Loucy (cell line): ENCODE results near the gene MMP20.

Source experiments
- EZH2phosphoT487 ChIP-seq: fragments of 200-600 bp; IDR thresholded peaks from 2 replicates; pipeline ENCODE4 v1.6.1; 2018; ENCODE audit warnings: antibody characterized with exemption, mild to moderate bottlenecking, moderate library complexity, borderline replicate concordance
- TF ChIP-seq, protein P1 (sequence below): fragments of 200-600 bp; sonication (generic); conservative IDR thresholded peaks from 2 replicates; pipeline ENCODE4 v1.5.1; 2014; ENCODE audit warnings: mild to moderate bottlenecking, antibody characterized with exemption, low read length

DNA sequence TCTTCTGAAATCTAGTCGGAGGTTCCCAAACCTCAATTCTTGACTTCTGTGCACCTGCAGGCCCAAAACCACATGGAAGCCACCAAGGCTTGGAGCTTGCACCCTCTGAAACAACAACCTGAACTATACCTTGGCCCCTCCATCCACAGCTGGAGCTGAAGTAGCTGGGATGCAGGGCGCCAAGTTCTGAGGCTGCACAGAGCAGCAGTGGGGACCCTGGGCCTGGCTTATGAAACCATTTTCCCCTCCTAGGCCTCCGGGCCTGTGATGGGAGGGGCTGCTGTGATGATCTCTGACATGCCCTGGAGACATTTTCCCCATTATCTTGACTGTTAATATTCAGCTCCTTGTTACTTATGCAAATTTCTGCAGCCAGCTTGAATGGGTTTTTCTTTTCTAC is 56.3 kb downstream of the MMP20 start:
- TF ChIP-seq, protein P1, sequence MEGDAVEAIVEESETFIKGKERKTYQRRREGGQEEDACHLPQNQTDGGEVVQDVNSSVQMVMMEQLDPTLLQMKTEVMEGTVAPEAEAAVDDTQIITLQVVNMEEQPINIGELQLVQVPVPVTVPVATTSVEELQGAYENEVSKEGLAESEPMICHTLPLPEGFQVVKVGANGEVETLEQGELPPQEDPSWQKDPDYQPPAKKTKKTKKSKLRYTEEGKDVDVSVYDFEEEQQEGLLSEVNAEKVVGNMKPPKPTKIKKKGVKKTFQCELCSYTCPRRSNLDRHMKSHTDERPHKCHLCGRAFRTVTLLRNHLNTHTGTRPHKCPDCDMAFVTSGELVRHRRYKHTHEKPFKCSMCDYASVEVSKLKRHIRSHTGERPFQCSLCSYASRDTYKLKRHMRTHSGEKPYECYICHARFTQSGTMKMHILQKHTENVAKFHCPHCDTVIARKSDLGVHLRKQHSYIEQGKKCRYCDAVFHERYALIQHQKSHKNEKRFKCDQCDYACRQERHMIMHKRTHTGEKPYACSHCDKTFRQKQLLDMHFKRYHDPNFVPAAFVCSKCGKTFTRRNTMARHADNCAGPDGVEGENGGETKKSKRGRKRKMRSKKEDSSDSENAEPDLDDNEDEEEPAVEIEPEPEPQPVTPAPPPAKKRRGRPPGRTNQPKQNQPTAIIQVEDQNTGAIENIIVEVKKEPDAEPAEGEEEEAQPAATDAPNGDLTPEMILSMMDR: no peak
- no peak for TF ChIP-seq EZH2phosphoT487
